HCEC 1CT (cell line): Measurements from ENCODE around the gene RHOB.
"Not testable (repeated sequence)": the region's sequence is repeated elsewhere in the genome, so short reads cannot be mapped to it uniquely, and the experiment has no call there.

Experiments
- DNase-seq: peaks from one replicate; pipeline ENCODE4 v3.0.0-alpha.2; 2017

The RHOB gene

GRCh38 chr2:20422402-20423271, 24.2 kb upstream of the RHOB start:
- DNase-seq, result peak; percentile 81

- DNase-seq, result no peak
These were observed 23.5 kb upstream of the RHOB start for GRCh38 chr2:20423359-20423758.

GRCh38 chr2:20423847-20424246, 23.0 kb upstream of the RHOB start:
- DNase-seq, result no peak

DNA sequence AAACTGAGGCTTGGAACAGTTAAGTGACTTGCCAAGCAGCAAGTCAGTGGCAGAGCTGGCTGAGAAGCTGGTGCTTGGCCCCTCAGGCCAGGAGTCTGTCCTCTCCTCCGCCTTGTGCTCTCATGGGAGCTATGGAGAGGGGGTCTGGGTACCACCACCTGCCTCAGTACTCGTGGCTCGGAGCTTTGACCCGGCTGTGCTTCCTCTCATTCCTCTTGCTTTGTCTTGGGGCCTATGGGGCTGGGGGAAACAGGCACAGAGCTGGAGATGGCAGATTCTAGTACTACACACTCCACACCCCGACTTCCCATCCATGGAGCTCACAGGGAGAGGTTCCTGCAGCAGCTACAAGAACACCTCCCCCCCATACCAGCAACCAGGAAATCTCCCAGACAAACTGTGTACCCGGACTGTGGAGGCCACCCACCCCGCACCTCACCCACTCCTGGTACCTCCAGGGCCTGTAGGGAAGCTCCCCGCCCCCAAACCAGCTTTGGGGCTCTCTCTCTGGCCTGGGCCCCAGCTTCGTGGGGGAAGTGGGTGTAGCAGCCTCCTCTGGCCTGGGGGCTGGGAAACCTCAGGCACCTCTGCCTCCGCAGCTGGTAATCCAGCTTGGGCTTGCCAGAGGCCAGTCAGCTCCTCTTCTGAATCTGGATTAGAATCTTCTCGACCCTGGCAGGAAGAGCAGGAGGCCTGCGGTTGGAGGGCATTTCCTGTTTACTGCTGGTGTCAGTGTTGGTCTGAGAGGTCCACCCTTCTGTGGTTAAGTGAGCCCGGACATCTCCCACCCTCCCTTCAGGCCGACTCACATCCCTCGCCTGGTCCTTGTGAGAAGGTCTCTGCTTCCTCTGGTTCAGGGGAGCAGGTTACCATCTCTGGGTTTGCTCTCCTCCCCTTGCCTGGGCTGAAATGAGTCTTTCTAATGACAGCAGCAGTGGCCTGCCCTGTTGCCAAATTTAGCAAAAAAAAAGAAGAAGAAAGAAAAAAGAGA, 22.3 kb upstream of the RHOB start:
- peak; percentile 99 for DNase-seq

GRCh38 chr2:20425371-20425881, 21.4 kb upstream of the RHOB start:
- peak; percentile 80 for DNase-seq

GRCh38 chr2:20425884-20426283, 21.0 kb upstream of the RHOB start:
- DNase-seq, result no peak

GRCh38 chr2:20427931-20428526, 18.8 kb upstream of the RHOB start:
- DNase-seq, result no peak

GRCh38 chr2:20428717-20429490, 18.0 kb upstream of the RHOB start:
- no peak for DNase-seq

DNA sequence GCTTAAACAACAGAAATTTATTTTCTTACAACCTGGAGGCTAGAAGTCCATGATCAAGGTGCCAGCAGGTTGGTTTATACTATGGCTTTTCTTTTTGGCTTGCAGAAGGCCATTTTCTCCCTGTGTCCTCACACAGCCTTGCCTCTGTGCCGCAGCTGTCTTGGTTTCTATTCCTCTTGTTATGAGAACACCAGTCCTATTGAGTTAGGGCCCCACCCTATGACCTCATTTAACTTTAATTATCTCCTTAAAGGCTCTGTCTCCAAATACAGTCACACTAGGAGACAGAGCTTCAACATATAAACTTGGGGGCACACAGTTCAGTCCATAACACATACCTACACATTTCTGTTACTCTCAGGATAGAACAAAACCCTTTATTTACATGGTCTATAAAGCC, 17.3 kb upstream of the RHOB start:
- no peak for DNase-seq

GRCh38 chr2:20430035-20430434, 16.8 kb upstream of the RHOB start:
- no peak for DNase-seq

DNA sequence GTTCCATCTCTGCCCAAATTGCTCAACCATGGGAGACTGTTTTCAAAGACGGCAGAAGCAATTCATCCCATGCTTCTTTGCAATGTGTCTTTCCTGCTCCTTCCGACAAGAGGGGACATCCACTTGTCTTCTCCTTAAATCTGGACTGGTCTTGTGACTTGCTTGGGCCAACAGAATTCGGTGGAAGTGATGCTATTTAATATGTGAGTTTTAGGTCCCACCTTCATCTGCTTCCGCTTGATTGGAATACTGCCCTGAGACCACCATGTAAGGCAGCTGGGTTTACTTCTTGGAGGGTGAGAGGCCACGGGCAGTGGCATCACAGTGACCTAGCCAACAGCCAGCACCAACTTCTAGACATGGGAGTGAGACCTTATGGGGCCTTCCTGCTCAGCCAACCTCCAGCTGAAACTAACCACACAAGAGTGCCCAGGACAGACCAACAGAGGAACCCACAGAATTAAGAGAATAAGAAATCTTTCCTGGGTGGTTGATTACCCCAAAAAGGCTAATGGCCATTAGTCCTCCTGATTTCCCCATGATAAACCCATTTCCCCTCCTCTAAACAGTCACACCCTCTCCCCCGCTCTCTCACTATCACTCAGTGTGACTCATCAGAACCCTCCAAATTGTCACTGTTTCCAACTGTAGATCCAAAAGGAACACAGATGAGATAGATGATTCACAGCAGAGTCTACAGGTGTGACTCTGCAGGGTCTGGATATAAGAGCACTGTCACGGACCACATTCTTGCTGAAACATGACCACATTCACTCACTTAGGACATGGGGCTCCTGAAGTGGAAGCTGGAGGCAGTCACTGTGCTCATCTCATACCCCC, 16.2 kb upstream of the RHOB start:
- DNase-seq, result no peak

GRCh38 chr2:20431301-20431698, 15.6 kb upstream of the RHOB start:
- no peak for DNase-seq

DNA sequence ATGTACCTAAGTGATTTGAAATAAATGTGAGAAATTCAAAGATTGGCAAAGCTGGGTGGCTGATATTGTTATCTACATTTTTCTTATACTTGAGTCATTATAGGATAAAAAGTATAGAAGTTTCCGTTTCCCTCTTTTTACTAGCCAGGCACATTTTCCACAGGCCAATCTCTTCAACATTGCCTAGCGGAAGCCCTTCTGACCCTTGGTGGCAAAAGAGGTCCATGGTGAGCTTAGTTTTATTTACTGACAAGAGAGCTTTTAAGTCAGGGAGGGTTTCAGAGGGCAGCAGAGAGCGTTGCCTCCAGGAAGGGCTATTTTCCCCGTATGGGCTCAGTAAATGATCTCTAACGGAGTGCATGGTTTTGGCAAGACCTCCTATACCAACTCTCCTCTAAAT, 15.1 kb upstream of the RHOB start:
- DNase-seq, result no peak

- DNase-seq, result no peak
These were observed 14.2 kb upstream of the RHOB start for GRCh38 chr2:20432714-20433113.

DNA sequence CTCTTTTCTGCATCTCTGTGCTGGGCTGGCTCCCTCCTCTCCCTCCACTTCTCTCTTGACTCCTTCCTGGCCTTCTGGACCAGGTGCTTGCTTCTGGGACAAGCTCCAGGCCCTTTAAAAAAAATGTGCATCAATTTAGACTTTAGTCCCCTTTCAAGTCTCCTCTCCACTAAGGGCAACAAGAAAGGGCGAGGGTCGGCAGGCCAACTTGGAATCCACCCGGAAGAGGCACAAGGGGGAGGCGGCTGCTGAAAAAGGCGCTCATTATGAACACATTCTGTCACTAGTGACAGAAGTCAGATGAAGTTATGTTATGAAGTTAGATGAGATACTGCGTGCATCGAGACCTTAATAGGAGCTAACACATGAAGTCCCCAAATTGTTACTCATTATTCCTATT, 13.6 kb upstream of the RHOB start:
- no peak for DNase-seq

DNA sequence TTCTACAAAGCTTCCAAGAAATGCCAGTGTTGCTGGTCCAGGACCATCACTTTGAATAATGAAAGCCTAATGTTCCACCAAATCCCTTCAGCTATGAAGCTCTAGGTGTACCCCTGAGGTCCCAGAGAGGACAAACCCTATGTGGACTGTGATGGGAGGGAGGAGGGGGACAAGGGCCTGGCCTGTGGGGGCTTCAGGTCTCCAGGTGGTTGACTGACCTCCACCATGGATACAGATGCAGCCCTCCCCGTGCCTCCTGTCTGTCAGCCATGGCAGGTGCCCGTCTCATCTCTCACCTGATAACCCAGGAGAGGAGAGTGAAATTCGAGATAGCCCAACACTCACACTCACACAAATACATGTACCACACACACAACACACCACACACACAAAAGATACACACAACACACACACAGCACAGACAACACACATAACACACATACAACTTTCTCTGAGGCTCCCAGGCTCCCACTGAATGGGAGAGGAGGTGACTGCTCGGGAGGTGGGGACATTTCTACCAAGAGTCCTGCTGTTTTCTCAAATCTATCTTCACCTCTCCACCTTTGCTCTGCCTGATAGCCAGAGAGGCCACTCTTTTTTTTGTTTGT, 12.8 kb upstream of the RHOB start:
- no peak for DNase-seq

GRCh38 chr2:20434588-20435294, 12.1 kb upstream of the RHOB start:
- DNase-seq, result no peak

- DNase-seq, result not testable (repeated sequence)
These were observed 11.4 kb upstream of the RHOB start for GRCh38 chr2:20435456-20435855.

DNA sequence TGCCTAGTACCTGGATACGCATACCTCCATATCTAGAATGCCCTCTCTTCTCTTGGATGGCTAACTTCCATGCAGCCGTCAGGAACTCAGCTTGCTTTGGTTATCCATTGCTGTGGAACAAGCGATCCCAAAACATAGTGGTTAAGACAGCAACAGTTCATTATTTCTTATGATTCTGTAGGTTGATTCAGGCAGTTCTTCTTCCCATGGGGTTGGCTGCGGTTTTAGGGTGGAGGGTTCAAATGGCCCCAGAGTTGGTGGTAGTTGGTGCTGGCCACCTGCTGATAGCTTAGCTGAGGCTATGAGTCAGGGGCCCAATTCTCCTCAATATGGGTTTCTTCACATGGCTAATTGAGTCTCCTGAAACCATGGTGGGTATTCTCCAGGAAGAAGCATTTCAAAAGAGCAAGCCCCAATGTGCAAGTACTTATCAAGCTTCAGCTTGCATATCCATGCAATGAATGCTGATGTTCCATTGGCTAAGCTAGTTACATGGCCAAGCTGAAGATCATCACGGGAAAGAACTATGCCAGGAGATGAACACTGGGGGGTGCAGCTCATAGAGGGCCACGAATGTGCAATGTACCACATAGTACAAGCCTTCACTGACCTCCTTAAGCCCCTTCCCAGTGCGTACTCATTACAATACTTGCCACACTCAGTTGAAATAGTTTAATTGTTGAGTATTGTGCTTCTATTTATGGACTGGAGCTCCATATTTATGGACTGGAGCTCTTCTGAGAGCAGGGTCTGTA, 10.0 kb upstream of the RHOB start:
- DNase-seq, result no peak
